A673 (cell line): ENCODE measurements around the gene MAN1C1.

ENCODE experiments used
- EZH2 ChIP-seq: fragments of 200-600 bp; sonication (generic); IDR thresholded peaks from 2 replicates; pipeline ENCODE4 v1.6.1; 2017; ENCODE audit warnings: borderline replicate concordance, low read depth, mild to moderate bottlenecking, mixed read lengths, antibody characterized with exemption, low read length; ENCODE audit not compliant: poor library complexity, severe bottlenecking
- TF ChIP-seq, protein P1 (sequence below): fragments of 300-800, 200-600 bp; sonication (generic); conservative IDR thresholded peaks from 2 replicates; pipeline ENCODE4 v1.5.1; 2017; ENCODE audit warnings: low read depth, mild to moderate bottlenecking, antibody characterized with exemption, low read length, moderate library complexity, mixed read lengths

DNA sequence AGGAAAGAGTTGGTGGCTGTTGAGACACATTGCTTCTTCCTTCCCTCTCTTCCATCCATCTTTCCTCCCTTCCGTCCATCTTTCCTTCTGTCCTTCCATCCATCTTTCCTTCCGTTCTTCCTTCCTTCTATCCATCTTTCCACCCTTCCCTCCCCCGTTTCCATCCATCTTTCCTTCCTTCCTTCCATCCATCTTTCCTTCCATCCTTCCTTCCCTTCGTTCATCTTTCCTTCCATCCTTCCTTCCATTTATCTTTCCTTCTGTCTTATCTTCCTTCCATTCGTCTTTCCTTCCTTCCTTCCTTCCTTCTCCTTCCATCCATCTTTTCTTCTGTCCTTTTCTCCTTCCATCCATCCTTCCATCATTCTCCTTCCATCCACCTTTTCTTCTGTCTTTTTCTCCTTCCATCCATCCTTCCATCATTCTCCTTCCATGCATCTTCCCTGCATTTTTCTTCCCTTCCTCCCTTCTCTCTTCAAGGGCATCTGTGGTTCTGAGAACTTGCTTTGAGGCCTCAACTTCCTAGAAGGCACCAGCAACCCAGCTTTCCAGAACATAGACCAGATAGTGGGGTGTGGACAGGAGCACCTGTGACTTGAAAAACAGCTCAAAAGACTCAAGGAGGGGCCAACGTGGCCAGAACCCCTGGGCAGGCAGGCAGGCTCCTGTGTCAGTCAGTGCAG lies 134.5 kb downstream of the MAN1C1 start:
- TF ChIP-seq, protein P1, sequence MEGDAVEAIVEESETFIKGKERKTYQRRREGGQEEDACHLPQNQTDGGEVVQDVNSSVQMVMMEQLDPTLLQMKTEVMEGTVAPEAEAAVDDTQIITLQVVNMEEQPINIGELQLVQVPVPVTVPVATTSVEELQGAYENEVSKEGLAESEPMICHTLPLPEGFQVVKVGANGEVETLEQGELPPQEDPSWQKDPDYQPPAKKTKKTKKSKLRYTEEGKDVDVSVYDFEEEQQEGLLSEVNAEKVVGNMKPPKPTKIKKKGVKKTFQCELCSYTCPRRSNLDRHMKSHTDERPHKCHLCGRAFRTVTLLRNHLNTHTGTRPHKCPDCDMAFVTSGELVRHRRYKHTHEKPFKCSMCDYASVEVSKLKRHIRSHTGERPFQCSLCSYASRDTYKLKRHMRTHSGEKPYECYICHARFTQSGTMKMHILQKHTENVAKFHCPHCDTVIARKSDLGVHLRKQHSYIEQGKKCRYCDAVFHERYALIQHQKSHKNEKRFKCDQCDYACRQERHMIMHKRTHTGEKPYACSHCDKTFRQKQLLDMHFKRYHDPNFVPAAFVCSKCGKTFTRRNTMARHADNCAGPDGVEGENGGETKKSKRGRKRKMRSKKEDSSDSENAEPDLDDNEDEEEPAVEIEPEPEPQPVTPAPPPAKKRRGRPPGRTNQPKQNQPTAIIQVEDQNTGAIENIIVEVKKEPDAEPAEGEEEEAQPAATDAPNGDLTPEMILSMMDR, result no peak
- TF ChIP-seq EZH2, result no peak
